PC-3 (cell line): ENCODE data around the gene CMC2. TPM values are rescaled to one million over a fixed set of nuclear protein-coding genes. Genes with fewer than 3 reads are reported as not detected.

ENCODE experiments used
- ATAC-seq: fragments of 200-7000 bp; cut with Tn5 transposase; 2 replicates; pipeline ENCODE4 v1.9.1; 2020; ENCODE audit warnings: mild to moderate bottlenecking, moderate library complexity
- BruUV-seq: library from RNA; stranded (reverse); fragments of 400-500 nt; replicated peaks from 2 replicates; lab custom pipeline; 2021; lab: Mats Ljungman, UMichigan
- CTCF ChIA-PET: fragments of 300-600 bp; sonication (Branson Sonifier 250); formaldehyde crosslinking; loops from one replicate; lab custom pipeline; 2022; ENCODE audit warnings: antibody characterized with exemption; lab: Charles Lee
- POLR2A ChIA-PET: fragments of 300-600 bp; sonication (Branson Sonifier 250); formaldehyde crosslinking; loops from one replicate; lab custom pipeline; 2022; ENCODE audit warnings: antibody characterized with exemption; ENCODE audit not compliant: unreplicated experiment; lab: Charles Lee
- DNase-seq: peaks from one replicate; pipeline ENCODE4 v3.0.0-alpha.2; 2015
- H2AFZ ChIP-seq: fragments of 300-600 bp; sonication (generic); 2 replicates; pipeline ENCODE4 v1.6.0; 2016; ENCODE audit warnings: antibody characterized with exemption, low read length
- H3F3A ChIP-seq: fragments of 300-600 bp; sonication (generic); one replicate; pipeline ENCODE4 v1.6.0; 2017; ENCODE audit warnings: antibody characterized with exemption, low read length, control low read depth, mild to moderate bottlenecking; ENCODE audit not compliant: unreplicated experiment
- H3K27ac ChIP-seq: fragments of 300-600 bp; sonication (generic); 2 replicates; pipeline ENCODE4 v1.5.1; 2016; ENCODE audit warnings: mild to moderate bottlenecking, low read length
- H3K27me3 ChIP-seq: fragments of 300-600 bp; sonication (generic); 2 replicates; pipeline ENCODE4 v1.6.1; 2016; ENCODE audit warnings: low read length, mixed read lengths
- H3K36me3 ChIP-seq: fragments of 300-600 bp; sonication (generic); 2 replicates; pipeline ENCODE4 v1.6.1; 2016; ENCODE audit warnings: low read depth, mixed run types, low read length, mixed read lengths
- H3K4me1 ChIP-seq: fragments of 300-600 bp; sonication (generic); 2 replicates; pipeline ENCODE4 v1.5.1; 2016; ENCODE audit warnings: low read length; ENCODE audit not compliant: insufficient read depth
- H3K4me2 ChIP-seq: fragments of 300-600 bp; sonication (generic); 2 replicates; pipeline ENCODE4 v1.6.0; 2016; ENCODE audit warnings: low read length
- H3K4me3 ChIP-seq: fragments of 300-600 bp; sonication (generic); 2 replicates; pipeline ENCODE4 v1.5.1; 2016; ENCODE audit warnings: mild to moderate bottlenecking, low read length, mixed read lengths
- H3K79me2 ChIP-seq: fragments of 300-600 bp; sonication (generic); 2 replicates; pipeline ENCODE4 v1.6.1; 2017; ENCODE audit warnings: low read length, mixed read lengths
- H3K9ac ChIP-seq: fragments of 300-600 bp; sonication (generic); 2 replicates; pipeline ENCODE4 v1.6.0; 2016; ENCODE audit warnings: mild to moderate bottlenecking, low read length
- H3K9me2 ChIP-seq: fragments of 300-600 bp; sonication (generic); replicated peaks from 2 replicates; pipeline ENCODE4 v1.6.1; 2016; ENCODE audit warnings: mixed run types, low read length, mixed read lengths
- H3K9me3 ChIP-seq: fragments of 300-600 bp; sonication (generic); 2 replicates; pipeline ENCODE4 v1.6.1; 2016; ENCODE audit warnings: low read length, mixed read lengths
- H4K20me1 ChIP-seq: fragments of 300-600 bp; sonication (generic); 2 replicates; pipeline ENCODE4 v1.6.1; 2016; ENCODE audit warnings: low read length, mixed read lengths
- CTCF ChIP-seq: fragments of 300-600 bp; sonication (generic); conservative IDR thresholded peaks from 2 replicates; pipeline ENCODE4 v1.5.1; 2017; ENCODE audit warnings: antibody characterized with exemption, low read depth, mild to moderate bottlenecking, low read length
- EZH2 ChIP-seq: fragments of 300-600 bp; sonication (generic); IDR thresholded peaks from one replicate; pipeline ENCODE4 v1.6.1; 2017; ENCODE audit warnings: antibody characterized with exemption, mild to moderate bottlenecking, low read length; ENCODE audit not compliant: unreplicated experiment
- EZH2phosphoT487 ChIP-seq: fragments of 300-600 bp; sonication (generic); IDR thresholded peaks from 2 replicates; pipeline ENCODE4 v1.6.1; 2018; ENCODE audit warnings: mild to moderate bottlenecking, antibody characterized with exemption, low read length, borderline replicate concordance
- intact Hi-C: fragments of 100-400 bp; cut with micrococcal nuclease; formaldehyde crosslinking; loops from 2 replicates; pipeline ENCODE4 v1.9.0; 2023
- total RNA-seq: library from RNA; depleted of rRNA; stranded (reverse); fragments of >200 nt; gene quantifications from 2 replicates; pipeline ENCODE4 v1.2.3, GENCODE V29; 2014

Gene CMC2
- total RNA-seq, 1 experiment from 2014 or later: 86.2 TPM

GRCh38 chr16:80993834-80994233 is 12.9 kb downstream of the CMC2 start:
- H3K27me3 ChIP-seq: no peaks in the 10 kb centered on the region
- ChIA-PET CTCF (no interaction called here), POLR2A (no interaction called here)
- H4K20me1 ChIP-seq: no peaks in the 10 kb centered on the region
- H3K9me2 ChIP-seq: no peaks in the 10 kb centered on the region
- no peaks in the 10 kb centered on the region for H3K9me3 ChIP-seq
- H2AFZ ChIP-seq: no peak overlapping the region
- H3F3A ChIP-seq: no peaks in the 10 kb centered on the region
- H3K79me2 ChIP-seq: peaks cover 83% of the 10 kb centered on the region
- no peak overlapping the region for H3K9ac ChIP-seq
- H3K27ac ChIP-seq: no peak overlapping the region
- H3K4me2 ChIP-seq: no peak overlapping the region
- DNase-seq: no peak
- ATAC-seq: no peak
- intact Hi-C loops: no loop called here
- peaks cover 8% of the 10 kb centered on the region for H3K4me1 ChIP-seq
- no peak overlapping the region for H3K4me3 ChIP-seq
- no peak for TF ChIP-seq EZH2
- no peak for TF ChIP-seq CTCF
- no peak for TF ChIP-seq EZH2phosphoT487
- H3K36me3 ChIP-seq: peaks cover 5% of the 10 kb centered on the region; the same call in 1 of the 2 replicates
- no TSS peak for BruUV-seq

GRCh38 chr16:80993307-80993706 is 13.4 kb downstream of the CMC2 start:
- BruUV-seq: no TSS peak

More at GRCh38 chr16:80993307-80993706, 13.4 kb downstream of the CMC2 start:
- no peak for ATAC-seq
- Histone ChIP-seq H2AFZ (no peak overlapping the region), H3K9me2 (no peaks in the 10 kb centered on the region), H3K79me2 (peaks cover 81% of the 10 kb centered on the region), H3K4me1 (peaks cover 8% of the 10 kb centered on the region), H3K36me3 (peaks cover 5% of the 10 kb centered on the region; the same call in 1 of the 2 replicates), H4K20me1 (no peaks in the 10 kb centered on the region), H3K4me2 (no peak overlapping the region), H3K9ac (no peak overlapping the region), H3K27me3 (no peaks in the 10 kb centered on the region), H3K9me3 (no peaks in the 10 kb centered on the region), H3K4me3 (no peak overlapping the region), H3F3A (no peaks in the 10 kb centered on the region), H3K27ac (no peak overlapping the region)
- TF ChIP-seq EZH2phosphoT487: no peak
- no peak for TF ChIP-seq CTCF
- TF ChIP-seq EZH2: no peak
- ChIA-PET CTCF (no interaction called here), POLR2A (no interaction called here)
- no peak for DNase-seq
- intact Hi-C loops: no loop called here
